Measurements from ENCODE around the gene NFX1.
A peak's percentile ranks its signal among the peaks of the same experiment; 100 is the strongest.
"Not testable (repeated sequence)": the region's sequence is repeated elsewhere in the genome, so short reads cannot be mapped to it uniquely, and the experiment has no call there.

The NFX1 gene

DNA sequence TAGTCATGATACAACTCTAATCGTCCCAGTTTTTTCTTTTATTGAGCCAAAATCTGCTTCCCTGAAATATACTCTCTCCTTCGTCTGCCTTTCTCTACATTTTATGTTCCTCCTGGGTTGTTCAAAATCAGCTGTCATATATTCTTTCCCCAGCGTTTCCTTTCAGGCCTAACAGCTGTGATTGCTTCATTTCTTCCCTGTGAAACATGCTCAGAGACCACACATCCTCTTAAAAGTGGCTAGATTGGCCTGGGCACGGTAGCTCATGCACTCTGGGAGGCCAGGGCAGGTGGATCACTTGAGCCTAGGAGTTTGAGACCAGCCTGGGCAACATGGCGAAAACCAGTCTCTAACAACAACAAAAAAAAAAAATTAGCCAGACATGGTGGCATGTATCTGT lies 25.1 kb downstream of the NFX1 start:
- no peak for DNase-seq (ENCODE audit: low read depth, low spot score)
- POLR2A ChIA-PET = no interaction called here
- CTCF ChIA-PET = no interaction called here
- TF ChIP-seq, protein P1, sequence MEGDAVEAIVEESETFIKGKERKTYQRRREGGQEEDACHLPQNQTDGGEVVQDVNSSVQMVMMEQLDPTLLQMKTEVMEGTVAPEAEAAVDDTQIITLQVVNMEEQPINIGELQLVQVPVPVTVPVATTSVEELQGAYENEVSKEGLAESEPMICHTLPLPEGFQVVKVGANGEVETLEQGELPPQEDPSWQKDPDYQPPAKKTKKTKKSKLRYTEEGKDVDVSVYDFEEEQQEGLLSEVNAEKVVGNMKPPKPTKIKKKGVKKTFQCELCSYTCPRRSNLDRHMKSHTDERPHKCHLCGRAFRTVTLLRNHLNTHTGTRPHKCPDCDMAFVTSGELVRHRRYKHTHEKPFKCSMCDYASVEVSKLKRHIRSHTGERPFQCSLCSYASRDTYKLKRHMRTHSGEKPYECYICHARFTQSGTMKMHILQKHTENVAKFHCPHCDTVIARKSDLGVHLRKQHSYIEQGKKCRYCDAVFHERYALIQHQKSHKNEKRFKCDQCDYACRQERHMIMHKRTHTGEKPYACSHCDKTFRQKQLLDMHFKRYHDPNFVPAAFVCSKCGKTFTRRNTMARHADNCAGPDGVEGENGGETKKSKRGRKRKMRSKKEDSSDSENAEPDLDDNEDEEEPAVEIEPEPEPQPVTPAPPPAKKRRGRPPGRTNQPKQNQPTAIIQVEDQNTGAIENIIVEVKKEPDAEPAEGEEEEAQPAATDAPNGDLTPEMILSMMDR (IDR thresholded peaks at IDR 0.05; ENCODE audit: insufficient read depth, low read length, missing control alignments) = no peak
- no peak overlapping the region for H3K4me3 ChIP-seq (ENCODE audit: low read depth, low read length)

DNA sequence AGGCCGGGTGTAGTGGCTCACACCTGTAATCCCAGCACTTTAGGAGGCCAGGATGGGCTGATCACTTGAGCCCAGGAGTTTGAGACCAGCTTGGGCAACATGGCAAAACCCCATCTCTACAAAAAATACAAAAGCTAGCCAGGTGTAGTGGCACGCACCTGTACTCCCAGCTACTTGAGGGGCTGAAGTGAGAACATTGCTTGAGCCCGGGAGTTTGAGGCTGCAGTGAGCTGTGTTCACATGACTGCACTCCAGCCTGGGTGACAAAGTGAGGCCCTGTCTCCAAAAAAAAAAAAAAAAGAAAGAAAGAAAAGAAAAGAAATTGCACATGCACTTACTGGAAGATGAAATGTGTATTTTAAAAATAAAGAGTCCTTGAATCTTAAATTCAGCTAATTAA lies 26.8 kb downstream of the NFX1 start:
- ChIA-PET POLR2A (interaction anchor here (1.0 kb wide), 1 partner anchor 15 kb away, joined by 3 read pairs; no protein-coding TSS in a partner anchor), CTCF (interaction anchor here (1.4 kb wide), 1 partner anchor 20 kb away, joined by 5 read pairs; no protein-coding TSS in a partner anchor)
- not testable (repeated sequence) for H3K4me3 ChIP-seq (ENCODE audit: low read depth, low read length); DNase-seq (ENCODE audit: low read depth, low spot score)

DNA sequence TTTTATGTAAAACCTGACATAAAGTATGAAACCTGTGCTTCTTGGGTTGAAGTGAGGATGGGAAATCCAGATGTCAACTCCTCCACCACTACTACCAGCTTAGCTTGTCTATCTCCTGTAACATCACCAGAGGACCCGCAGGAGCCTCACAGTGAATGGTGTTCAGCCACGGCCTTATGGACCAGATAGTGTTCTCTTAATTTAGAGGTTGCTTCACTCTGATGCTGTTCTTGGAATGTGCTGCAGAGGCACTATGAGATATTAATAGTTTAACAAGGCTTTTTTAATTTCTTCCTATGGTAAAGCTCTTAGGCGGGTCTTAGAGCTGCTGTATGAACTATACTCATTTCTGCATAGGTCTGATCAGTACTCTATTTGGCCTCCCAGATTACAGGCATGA lies 27.9 kb downstream of the NFX1 start:
- CTCF ChIA-PET = interaction anchor here (0.7 kb wide), 1 partner anchor 9 kb away, joined by 3 read pairs; no protein-coding TSS in a partner anchor
- no peak for DNase-seq (ENCODE audit: low read depth, low spot score)
- TF ChIP-seq, protein P1 (IDR thresholded peaks at IDR 0.05; ENCODE audit: insufficient read depth, low read length, missing control alignments) = no peak
- POLR2A ChIA-PET = interaction anchor here (0.7 kb wide), 1 partner anchor 45 kb away, joined by 4 read pairs; no protein-coding TSS in a partner anchor
- H3K4me3 ChIP-seq (ENCODE audit: low read depth, low read length) = no peak overlapping the region

DNA sequence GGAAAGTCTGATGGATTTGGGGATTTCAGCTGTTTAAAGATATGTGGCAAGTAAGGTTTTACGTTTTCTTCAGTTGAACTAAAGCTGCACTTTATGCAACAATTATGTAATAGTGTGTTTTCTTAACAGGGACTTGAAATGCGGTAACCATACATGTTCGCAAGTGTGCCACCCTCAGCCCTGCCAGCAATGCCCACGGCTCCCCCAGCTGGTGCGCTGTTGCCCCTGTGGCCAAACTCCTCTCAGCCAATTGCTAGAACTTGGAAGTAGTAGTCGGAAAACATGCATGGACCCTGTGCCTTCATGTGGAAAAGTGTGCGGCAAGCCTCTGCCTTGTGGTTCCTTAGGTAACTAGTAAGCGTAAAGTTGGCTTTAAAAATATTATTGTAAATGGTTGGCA lies 28.5 kb downstream of the NFX1 start:
- no peak overlapping the region for H3K4me3 ChIP-seq (ENCODE audit: low read depth, low read length)
- TF ChIP-seq, protein P1 (IDR thresholded peaks at IDR 0.05; ENCODE audit: insufficient read depth, low read length, missing control alignments) = no peak
- CTCF ChIA-PET = interaction anchor here (0.7 kb wide), 1 partner anchor 9 kb away, joined by 3 read pairs; no protein-coding TSS in a partner anchor
- POLR2A ChIA-PET = interaction anchor here (0.7 kb wide), 1 partner anchor 46 kb away, joined by 4 read pairs; no protein-coding TSS in a partner anchor
- DNase-seq (ENCODE audit: low read depth, low spot score) = no peak

DNA sequence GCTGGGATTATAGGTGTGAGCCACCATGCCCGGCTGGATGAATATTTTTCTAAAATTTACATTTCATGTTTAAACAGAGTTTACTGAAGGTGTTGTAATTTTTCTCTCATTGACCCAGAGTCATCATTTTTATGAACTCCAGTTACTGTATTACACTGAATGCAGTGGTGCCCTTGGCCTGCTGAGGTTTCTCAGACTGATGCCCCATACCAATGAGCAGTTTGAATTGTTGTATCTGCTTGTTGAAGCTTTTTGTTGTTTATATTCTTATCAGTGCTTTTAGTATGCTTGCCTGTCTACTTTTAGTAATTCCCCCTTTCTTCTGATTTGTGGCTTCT lies 29.9 kb downstream of the NFX1 start:
- no peak for DNase-seq (ENCODE audit: low read depth, low spot score)
- ChIA-PET CTCF (interaction anchor here (0.9 to 2.1 kb wide), 3 partner anchors 10 to 127 kb away, joined by 3 to 8 read pairs (median 5); partner anchors contain the start of gene AQP3), POLR2A (interaction anchor here (0.6 to 2.3 kb wide), 6 partner anchors 9 to 702 kb away, joined by 3 to 11 read pairs (median 8); partner anchors contain the start of genes DNAJA1 and NFX1)
- no peak overlapping the region for H3K4me3 ChIP-seq (ENCODE audit: low read depth, low read length)
- TF ChIP-seq, protein P1 (IDR thresholded peaks at IDR 0.05; ENCODE audit: insufficient read depth, low read length, missing control alignments) = no peak

DNA sequence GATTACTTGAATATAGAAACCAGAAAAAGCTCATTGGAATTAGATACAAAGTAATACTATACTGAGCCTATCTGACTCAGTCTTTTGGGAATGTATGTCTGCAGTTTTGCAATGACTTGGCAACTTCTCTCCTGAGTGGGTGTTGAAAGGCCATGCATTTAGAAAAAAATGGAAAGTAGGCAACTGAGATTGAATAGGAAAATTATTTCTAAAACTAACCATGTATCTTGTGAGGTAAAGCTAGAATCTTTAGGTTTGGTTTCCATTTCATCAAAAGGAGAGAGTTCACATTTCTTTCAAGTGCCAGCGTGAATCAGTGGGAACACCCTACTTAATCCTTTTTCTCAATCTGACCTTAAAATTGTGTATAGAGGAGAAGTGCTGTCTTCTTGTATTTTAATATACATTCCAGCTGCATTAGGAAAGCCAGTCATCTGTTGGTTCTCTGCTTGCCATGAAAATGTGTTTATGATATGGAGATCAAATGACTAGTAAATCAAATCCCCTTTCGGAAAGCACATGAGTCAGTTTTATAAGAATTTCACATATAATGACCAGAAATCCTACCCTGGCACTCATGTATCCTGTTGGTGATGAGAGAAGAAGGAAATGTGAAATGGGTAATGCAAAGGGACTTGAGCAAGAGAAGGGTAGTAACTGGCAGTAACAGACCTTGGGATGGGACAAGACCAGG lies 30.4 kb downstream of the NFX1 start:
- TF ChIP-seq, protein P1 (IDR thresholded peaks at IDR 0.05; ENCODE audit: insufficient read depth, low read length, missing control alignments) = no peak
- H3K4me3 ChIP-seq (ENCODE audit: low read depth, low read length) = no peak overlapping the region
- DNase-seq (ENCODE audit: low read depth, low spot score) = peak; percentile 84
- ChIA-PET POLR2A (interaction anchor here (0.6 to 2.3 kb wide), 6 partner anchors 8 to 702 kb away, joined by 3 to 11 read pairs (median 8); partner anchors contain the start of genes DNAJA1 and NFX1), CTCF (interaction anchor here (0.9 to 2.1 kb wide), 5 partner anchors 10 to 401 kb away, joined by 3 to 8 read pairs (median 4); partner anchors contain the start of gene AQP3)
